Breast epithelium (tissue), 4 donors: Measurements from ENCODE around the gene KCTD11. TPM values are rescaled to one million over a fixed set of nuclear protein-coding genes. Genes with fewer than 3 reads are reported as not detected.
A peak's percentile ranks its signal among the peaks of the same experiment; 100 is the strongest.

ENCODE experiments used
- DNase-seq, 2 donors: peaks; one replicate each; pipeline ENCODE4 v3.0.0-alpha.2; 2019; ENCODE audit warnings: low spot score in 2 of 2
- H3K27ac ChIP-seq, 2 donors: fragments of 200-600 bp; sonication (generic) in 1 of 2; one replicate each; pipeline ENCODE4 v1.5.1; 2016 to 2019; ENCODE audit warnings: mild to moderate bottlenecking in 1 of 2
- H3K27me3 ChIP-seq, 2 donors: fragments of 200-600 bp; sonication (generic) in 1 of 2; one replicate each; pipeline versions ENCODE4 v1.5.1 to v1.6.0; 2017 to 2019; ENCODE audit warnings: control low read depth in 1 of 2, mild to moderate bottlenecking in 1 of 2
- H3K36me3 ChIP-seq: fragments of 200-600 bp; one replicate; pipeline ENCODE4 v1.5.1; 2019
- H3K4me1 ChIP-seq, 2 donors: fragments of 200-600 bp; sonication (generic); one replicate each; pipeline ENCODE4 v1.5.1; 2016 to 2019; ENCODE audit warnings: control low read depth in 1 of 2
- H3K4me3 ChIP-seq, 3 donors: fragments of 200-600 bp; sonication (generic); 1 replicate in 2 of 3; 2 replicates in 1 of 3; pipeline ENCODE4 v1.5.1; 2016 to 2019; ENCODE audit warnings: mild to moderate bottlenecking in 3 of 3, moderate library complexity in 2 of 3
- H3K9me3 ChIP-seq, 2 donors: fragments of 200-600 bp; sonication (generic) in 1 of 2; one replicate each; pipeline ENCODE4 v1.5.1; 2016 to 2019; ENCODE audit warnings: control low read depth in 1 of 2
- CTCF ChIP-seq, 3 donors: fragments of 450-650 bp; IDR thresholded peaks; one replicate each; pipeline ENCODE4 v1.5.1; 2016 to 2017; ENCODE audit warnings: antibody characterized with exemption in 3 of 3, mild to moderate bottlenecking in 3 of 3, moderate library complexity in 3 of 3
- POLR2A ChIP-seq: fragments of 450-650 bp; IDR thresholded peaks from one replicate; pipeline ENCODE4 v1.6.1; 2016; ENCODE audit warnings: antibody characterized with exemption, mild to moderate bottlenecking, moderate library complexity
- POLR2AphosphoS5 ChIP-seq, 3 donors: sonication (generic); formaldehyde crosslinking; IDR thresholded peaks; one replicate each; pipeline ENCODE4 v1.6.1; 2017; ENCODE audit warnings: antibody characterized with exemption in 3 of 3
- intact Hi-C: fragments of 100-400 bp; cut with DNase I; formaldehyde crosslinking; loops from one replicate; pipeline ENCODE4 v1.15.1; 2023; ENCODE audit warnings: low total_unique reads
- total RNA-seq, 3 donors: library from RNA; depleted of rRNA; stranded (reverse); fragments of >200 nt; gene quantifications; one replicate each; pipeline ENCODE4 v1.1.0, GENCODE V29; 2016

Gene KCTD11
- total RNA-seq, 3 donors from 2014 or later: 9.1 to 11.5 (median 11.0) TPM

GRCh38 chr17:7396147-7396546, 44.2 kb downstream of the KCTD11 start:
- Histone ChIP-seq H3K27me3 (no peaks in the 10 kb centered on the region), H3K4me1 (peaks cover 0 to 7% of the 10 kb centered on the region in 2 donors), H3K9me3 (no peaks in the 10 kb centered on the region), H3K36me3 (no peaks in the 10 kb centered on the region), H3K27ac (no peak overlapping the region), H3K4me3 (no peak overlapping the region)
- intact Hi-C loops: loop anchor here (5.0 kb wide), 1 partner anchor 774 kb away; no protein-coding TSS in a partner anchor
- TF ChIP-seq CTCF (IDR thresholded peaks at IDR 0.05) (no peak), POLR2AphosphoS5 (IDR thresholded peaks at IDR 0.05) (no peak), POLR2A (no peak)
- no peak for DNase-seq

DNA sequence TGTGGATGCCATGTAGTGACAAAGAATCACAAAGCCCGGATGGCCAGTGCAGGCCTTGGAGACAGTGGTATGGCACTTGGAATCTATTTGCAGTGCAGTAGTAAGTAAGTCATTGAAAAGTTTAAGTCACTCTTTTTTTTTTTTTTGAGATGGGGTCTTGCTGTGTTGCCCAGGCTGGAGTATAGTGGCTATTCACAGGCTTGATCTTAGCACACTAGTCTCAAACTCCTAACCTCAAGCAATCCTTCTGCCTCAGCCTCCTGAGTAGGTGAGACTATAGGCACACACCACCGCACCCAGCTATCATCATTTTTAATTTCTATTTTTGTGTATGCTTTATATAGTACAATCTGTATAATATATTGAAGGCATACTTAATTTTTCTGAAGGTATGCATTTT, 46.6 kb downstream of the KCTD11 start:
- H3K36me3 ChIP-seq: no peaks in the 10 kb centered on the region
- no peaks in the 10 kb centered on the region for H3K9me3 ChIP-seq
- no peak overlapping the region for H3K4me3 ChIP-seq
- TF ChIP-seq POLR2AphosphoS5 (IDR thresholded peaks at IDR 0.05): no peak
- TF ChIP-seq CTCF (IDR thresholded peaks at IDR 0.05): no peak
- TF ChIP-seq POLR2A: no peak
- H3K4me1 ChIP-seq: peaks cover 0 to 8% of the 10 kb centered on the region in 2 donors
- intact Hi-C loops: loop anchor here (5.0 kb wide), 1 partner anchor 776 kb away; no protein-coding TSS in a partner anchor
- H3K27ac ChIP-seq: no peak overlapping the region
- H3K27me3 ChIP-seq: no peaks in the 10 kb centered on the region
- DNase-seq: no peak

DNA sequence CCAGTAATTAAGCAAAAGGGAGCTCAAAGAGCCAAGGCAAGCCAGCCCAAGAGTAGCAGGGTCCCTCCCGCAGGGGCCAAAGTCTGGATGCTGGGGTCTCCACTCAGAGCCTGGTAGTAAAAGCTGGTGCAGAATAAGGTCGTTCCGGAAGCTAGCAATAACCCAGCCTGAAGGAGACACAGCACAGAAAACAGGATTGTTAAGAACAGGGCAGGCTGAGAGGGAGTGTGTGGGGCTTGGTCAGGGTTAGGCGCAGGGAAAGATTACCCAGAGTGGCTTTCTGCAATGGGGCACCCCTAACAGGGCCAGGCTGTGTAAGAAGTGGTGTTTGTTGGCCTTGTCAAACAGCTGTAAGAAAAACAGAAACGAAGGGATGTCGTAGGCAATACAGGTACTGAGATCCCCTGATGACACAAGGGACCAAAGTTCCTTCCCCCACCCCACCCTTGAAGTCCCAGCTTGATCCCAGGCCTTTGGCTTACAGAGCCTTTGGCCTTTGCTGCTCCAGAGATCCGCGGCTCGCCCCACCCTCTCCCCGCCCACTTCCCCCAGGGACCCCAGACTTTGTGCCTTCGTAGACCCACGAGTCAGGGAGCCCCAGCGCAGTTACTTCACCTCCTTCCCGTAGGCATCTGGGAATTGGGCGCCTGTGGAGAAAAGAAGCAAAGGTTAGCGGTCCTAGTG, 51.2 kb downstream of the KCTD11 start:
- no peak for DNase-seq
- H3K27ac ChIP-seq: peak overlapping the region; percentile 84 to 92
- no peaks in the 10 kb centered on the region for H3K27me3 ChIP-seq
- H3K9me3 ChIP-seq: no peaks in the 10 kb centered on the region
- H3K36me3 ChIP-seq: no peaks in the 10 kb centered on the region
- TF ChIP-seq POLR2A: no peak
- TF ChIP-seq POLR2AphosphoS5 (IDR thresholded peaks at IDR 0.05): no peak
- peak overlapping the region; percentile 57 to 89 (median 80) for H3K4me3 ChIP-seq
- intact Hi-C loops: no loop called here
- peaks cover 4 to 8% of the 10 kb centered on the region in 2 donors for H3K4me1 ChIP-seq

GRCh38 chr17:7403727-7403976, 51.7 kb downstream of the KCTD11 start:
- Histone ChIP-seq H3K27ac (peak overlapping the region; percentile 84 to 92), H3K9me3 (no peaks in the 10 kb centered on the region), H3K27me3 (no peaks in the 10 kb centered on the region), H3K36me3 (no peaks in the 10 kb centered on the region), H3K4me3 (peak overlapping the region; percentile 57 to 89 (median 80)), H3K4me1 (peaks cover 4 to 8% of the 10 kb centered on the region in 2 donors)
- DNase-seq: no peak
- intact Hi-C loops: no loop called here
- peak in 1 of 3 donors; percentile 27 for TF ChIP-seq CTCF (IDR thresholded peaks at IDR 0.05)
- no peak for TF ChIP-seq POLR2A

DNA sequence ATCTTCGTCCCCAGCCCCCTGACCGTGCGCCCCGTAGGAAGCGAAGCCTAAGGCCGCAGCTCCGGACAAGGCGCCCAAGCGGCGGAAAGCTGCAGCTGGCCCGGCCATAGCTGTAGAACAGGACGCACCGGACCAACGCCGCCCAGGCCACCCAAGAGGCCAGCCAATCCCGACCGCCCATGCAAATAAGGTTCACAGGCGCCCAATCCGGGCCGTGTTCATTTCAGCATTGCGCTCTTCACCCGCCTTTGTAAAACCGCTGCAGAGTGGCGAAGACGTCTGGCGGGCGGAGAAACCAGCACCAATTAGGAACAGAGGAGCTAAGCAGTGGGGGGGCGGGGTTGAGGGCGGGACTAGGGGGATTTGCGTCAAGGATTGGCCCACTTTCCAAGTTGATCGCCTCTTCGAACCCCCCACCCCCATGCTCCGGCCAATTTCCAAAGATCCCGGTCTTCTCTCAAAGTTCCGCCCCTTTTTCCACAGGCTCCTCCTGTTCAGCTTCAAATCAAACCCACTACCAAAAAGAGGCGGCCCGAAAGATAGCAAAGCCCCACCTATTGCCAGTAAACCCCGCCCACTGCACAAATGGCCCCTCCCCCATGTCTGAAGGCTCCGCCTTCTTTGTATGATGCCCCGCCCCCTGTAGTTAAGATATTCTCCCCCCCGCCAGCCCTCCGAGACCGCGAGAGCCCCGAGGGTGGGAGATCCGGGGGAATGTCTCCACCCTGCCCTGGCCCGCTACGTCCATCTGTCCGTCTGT, 52.2 kb downstream of the KCTD11 start, which contains the start of gene TMEM256:
TSS of gene TMEM256 (minus strand) at position 121 of the 760 bp plus-strand sequence. CDS start at position 108, 13 bp downstream.
- TF ChIP-seq CTCF (IDR thresholded peaks at IDR 0.05) (peak in 1 of 3 donors; percentile 32), POLR2AphosphoS5 (IDR thresholded peaks at IDR 0.05) (peak; percentile 78 to 87 (median 84)), POLR2A (peak; percentile 79)
- intact Hi-C loops: no loop called here
- H3K4me3 ChIP-seq: peak within 1 kb of the TSS; percentile 57 to 89 (median 80)
- no peaks in the 10 kb centered on the region for H3K9me3 ChIP-seq
- no peaks in the 10 kb centered on the region for H3K27me3 ChIP-seq
- H3K27ac ChIP-seq: peak within 1 kb of the TSS; percentile 92 to 95
- no peaks in the 10 kb centered on the region for H3K36me3 ChIP-seq
- H3K4me1 ChIP-seq: peaks cover 4 to 8% of the 10 kb centered on the region in 2 donors
- peak; percentile 99 for DNase-seq

Other genes starting within 250 kb of the KCTD11 start
- gene ASGR2, start 237.3 kb upstream of the KCTD11 start, total RNA-seq: under 1 TPM; 0.33 to 0.96 (median 0.88) TPM
- 1 to 10 TPM; 1.0 to 1.4 (median 1.3) TPM for gene ASGR1, start 172.8 kb upstream of the KCTD11 start, total RNA-seq
- gene DLG4, start 132.3 kb upstream of the KCTD11 start, total RNA-seq: 10 to 100 TPM in 2 of 3 donors, 1 to 10 TPM in 1; 7.2 to 18.4 (median 11.1) TPM
- gene ACADVL, start 132.2 kb upstream of the KCTD11 start, total RNA-seq: 1,000 to 10,000 TPM in 1 of 3 donors, 100 to 1,000 TPM in 2; 421 to 1,002 (median 829) TPM
- 10 to 100 TPM; 32.0 to 58.2 (median 47.9) TPM for gene DVL2, start 117.6 kb upstream of the KCTD11 start, total RNA-seq
- gene PHF23, start 112.7 kb upstream of the KCTD11 start, total RNA-seq: 10 to 100 TPM; 22.1 to 40.4 (median 37.7) TPM
- 100 to 1,000 TPM; 620 to 765 (median 631) TPM for gene GABARAP, start 109.7 kb upstream of the KCTD11 start, total RNA-seq
- 10 to 100 TPM; 35.7 to 67.5 (median 60.5) TPM for gene CTDNEP1, start 100.4 kb upstream of the KCTD11 start, total RNA-seq
- 10 to 100 TPM; 26.9 to 36.7 (median 30.6) TPM for gene ELP5, start 99.9 kb upstream of the KCTD11 start, total RNA-seq
- 10 to 100 TPM in 2 of 3 donors, 1 to 10 TPM in 1; 5.4 to 95.9 (median 60.0) TPM for gene CLDN7, start 89.7 kb upstream of the KCTD11 start, total RNA-seq
- 10 to 100 TPM in 1 of 3 donors, 1 to 10 TPM in 2; 2.6 to 32.5 (median 3.5) TPM for gene SLC2A4, start 70.4 kb upstream of the KCTD11 start, total RNA-seq
- gene YBX2, start 57.5 kb upstream of the KCTD11 start, total RNA-seq: 1 to 10 TPM; 2.6 to 3.0 (median 2.9) TPM
- 100 to 1,000 TPM; 151 to 172 (median 163) TPM for gene EIF5A, start 44.5 kb upstream of the KCTD11 start, total RNA-seq
- gene GPS2, start 36.8 kb upstream of the KCTD11 start, total RNA-seq: 100 to 1,000 TPM in 1 of 3 donors, 10 to 100 TPM in 2; 77.3 to 109 (median 84.2) TPM
- gene NEURL4, start 22.8 kb upstream of the KCTD11 start, total RNA-seq: 10 to 100 TPM; 15.0 to 22.9 (median 17.4) TPM
- gene ACAP1, start 15.6 kb upstream of the KCTD11 start, total RNA-seq: 1 to 10 TPM; 3.4 to 6.6 (median 5.2) TPM
- not detected for gene TMEM95, start 3.0 kb downstream of the KCTD11 start, total RNA-seq
- 10 to 100 TPM in 2 of 3 donors, 1 to 10 TPM in 1; 1.1 to 22.1 (median 14.4) TPM for gene TNK1, start 28.9 kb downstream of the KCTD11 start, total RNA-seq
- 10 to 100 TPM; 16.0 to 24.3 (median 19.0) TPM for gene PLSCR3, start 42.4 kb downstream of the KCTD11 start, total RNA-seq
- 100 to 1,000 TPM in 1 of 3 donors, 10 to 100 TPM in 2; 77.6 to 113 (median 92.3) TPM for gene TMEM256, start 51.9 kb downstream of the KCTD11 start, total RNA-seq
- 10 to 100 TPM in 1 of 3 donors, 1 to 10 TPM in 2; 6.7 to 13.1 (median 8.3) TPM for gene NLGN2, start 55.7 kb downstream of the KCTD11 start, total RNA-seq
- gene SPEM1, start 68.2 kb downstream of the KCTD11 start, total RNA-seq: not detected
- not detected for gene SPEM2, start 73.5 kb downstream of the KCTD11 start, total RNA-seq
- gene SPEM3, start 76.7 kb downstream of the KCTD11 start, total RNA-seq: not detected
- gene TMEM102, start 83.3 kb downstream of the KCTD11 start, total RNA-seq: 10 to 100 TPM in 1 of 3 donors, 1 to 10 TPM in 2; 3.5 to 18.1 (median 9.5) TPM
- 1 to 10 TPM; 2.1 to 2.9 (median 2.9) TPM for gene FGF11, start 87.3 kb downstream of the KCTD11 start, total RNA-seq
- gene CHRNB1, start 92.9 kb downstream of the KCTD11 start, total RNA-seq: 10 to 100 TPM in 2 of 3 donors, 1 to 10 TPM in 1; 8.5 to 11.8 (median 11.7) TPM
- 10 to 100 TPM; 34.4 to 46.9 (median 45.7) TPM for gene ZBTB4, start 127.5 kb downstream of the KCTD11 start, total RNA-seq
- not detected for gene SLC35G6, start 129.3 kb downstream of the KCTD11 start, total RNA-seq
- gene POLR2A, start 132.2 kb downstream of the KCTD11 start, total RNA-seq: 100 to 1,000 TPM in 1 of 3 donors, 10 to 100 TPM in 2; 64.2 to 174 (median 88.7) TPM
- gene TNFSF12, start 196.9 kb downstream of the KCTD11 start, total RNA-seq: 10 to 100 TPM; 39.3 to 65.3 (median 41.1) TPM
- gene TNFSF13, start 206.6 kb downstream of the KCTD11 start, total RNA-seq: 10 to 100 TPM; 25.2 to 36.7 (median 33.6) TPM
- gene SENP3, start 209.8 kb downstream of the KCTD11 start, total RNA-seq: 10 to 100 TPM; 59.5 to 65.2 (median 62.3) TPM
- gene CD68, start 227.5 kb downstream of the KCTD11 start, total RNA-seq: 100 to 1,000 TPM in 1 of 3 donors, 10 to 100 TPM in 2; 49.8 to 220 (median 70.5) TPM
- 100 to 1,000 TPM in 1 of 3 donors, 10 to 100 TPM in 2; 66.6 to 140 (median 74.4) TPM for gene MPDU1, start 231.7 kb downstream of the KCTD11 start, total RNA-seq
- gene SOX15, start 237.9 kb downstream of the KCTD11 start, total RNA-seq: 1 to 10 TPM; 1.3 to 4.1 (median 1.6) TPM